Measurements from ENCODE around the gene MAN2B1. TPM values are rescaled to one million over a fixed set of nuclear protein-coding genes. Genes with fewer than 3 reads are reported as not detected.

MAN2B1 gene
- total RNA-seq, 2 donors from 2014 or later, result 111 to 118 TPM

DNA sequence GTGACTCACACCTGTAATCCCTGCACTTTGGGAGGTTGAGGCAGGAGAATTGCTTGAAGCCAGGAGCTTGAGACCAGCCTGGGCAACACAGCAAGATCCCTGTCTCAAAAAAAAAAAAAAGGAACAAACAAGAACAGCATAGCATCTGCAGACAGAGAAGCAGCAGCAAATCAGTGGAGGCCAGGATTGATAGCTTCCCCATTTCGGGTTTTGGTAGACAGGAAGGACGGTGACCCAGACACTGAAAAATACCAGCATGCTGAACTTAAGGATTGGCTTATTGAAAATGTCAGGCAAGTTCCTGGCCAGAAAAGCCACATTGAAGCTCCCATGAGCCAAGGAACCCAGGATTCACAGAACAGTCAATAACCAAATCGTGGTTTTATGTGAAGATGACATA, 58.9 kb downstream of the MAN2B1 start:
- H3K27me3 ChIP-seq (replicated peaks; ENCODE audit: insufficient read depth), result no peaks in the 10 kb centered on the region
- ATAC-seq (ENCODE audit: insufficient number of reproducible peaks, low FRiP score, low read depth) (no peak), DNase-seq (ENCODE audit: low spot score) (no peak)
- peaks cover under 1% of the 10 kb centered on the region for H3K36me3 ChIP-seq
- H3K9me3 ChIP-seq, result no peaks in the 10 kb centered on the region
- TF ChIP-seq, protein P1, sequence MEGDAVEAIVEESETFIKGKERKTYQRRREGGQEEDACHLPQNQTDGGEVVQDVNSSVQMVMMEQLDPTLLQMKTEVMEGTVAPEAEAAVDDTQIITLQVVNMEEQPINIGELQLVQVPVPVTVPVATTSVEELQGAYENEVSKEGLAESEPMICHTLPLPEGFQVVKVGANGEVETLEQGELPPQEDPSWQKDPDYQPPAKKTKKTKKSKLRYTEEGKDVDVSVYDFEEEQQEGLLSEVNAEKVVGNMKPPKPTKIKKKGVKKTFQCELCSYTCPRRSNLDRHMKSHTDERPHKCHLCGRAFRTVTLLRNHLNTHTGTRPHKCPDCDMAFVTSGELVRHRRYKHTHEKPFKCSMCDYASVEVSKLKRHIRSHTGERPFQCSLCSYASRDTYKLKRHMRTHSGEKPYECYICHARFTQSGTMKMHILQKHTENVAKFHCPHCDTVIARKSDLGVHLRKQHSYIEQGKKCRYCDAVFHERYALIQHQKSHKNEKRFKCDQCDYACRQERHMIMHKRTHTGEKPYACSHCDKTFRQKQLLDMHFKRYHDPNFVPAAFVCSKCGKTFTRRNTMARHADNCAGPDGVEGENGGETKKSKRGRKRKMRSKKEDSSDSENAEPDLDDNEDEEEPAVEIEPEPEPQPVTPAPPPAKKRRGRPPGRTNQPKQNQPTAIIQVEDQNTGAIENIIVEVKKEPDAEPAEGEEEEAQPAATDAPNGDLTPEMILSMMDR (IDR thresholded peaks at IDR 0.05), result no peak
- no peak overlapping the region for H3K4me3 ChIP-seq
- H3K27ac ChIP-seq, result no peak overlapping the region
- H3K4me1 ChIP-seq (ENCODE audit: control insufficient read depth in 1 of 2, low read depth in 2 of 2), result peaks cover 14 to 21% of the 10 kb centered on the region in 2 donors

DNA sequence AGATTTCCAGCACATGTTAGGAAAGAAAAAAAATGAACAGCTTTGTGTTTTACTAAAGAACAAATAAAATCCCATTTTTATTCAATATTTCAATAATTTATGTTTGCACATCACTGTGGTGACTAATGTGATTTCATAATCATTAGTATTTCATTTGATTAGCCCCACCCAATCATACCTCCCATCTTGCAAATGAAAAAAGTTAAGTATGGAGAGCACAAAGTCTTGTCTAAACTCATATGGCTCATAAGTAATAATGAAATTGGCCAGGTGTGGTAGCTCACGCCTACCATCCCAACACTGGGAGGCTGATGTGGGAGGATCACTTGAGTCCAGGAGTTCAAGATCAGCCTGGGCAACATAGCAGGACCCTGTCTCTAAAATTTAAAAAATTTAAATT, 59.7 kb downstream of the MAN2B1 start:
- TF ChIP-seq, protein P1 (IDR thresholded peaks at IDR 0.05), result no peak
- H3K27ac ChIP-seq, result no peak overlapping the region
- no peak overlapping the region for H3K4me3 ChIP-seq
- ATAC-seq (ENCODE audit: insufficient number of reproducible peaks, low FRiP score, low read depth), result no peak
- H3K9me3 ChIP-seq, result no peaks in the 10 kb centered on the region
- DNase-seq (ENCODE audit: low spot score), result no peak
- H3K4me1 ChIP-seq (ENCODE audit: control insufficient read depth in 1 of 2, low read depth in 2 of 2), result peaks cover 11 to 14% of the 10 kb centered on the region in 2 donors
- no peaks in the 10 kb centered on the region for H3K27me3 ChIP-seq (replicated peaks; ENCODE audit: insufficient read depth)
- H3K36me3 ChIP-seq, result peaks cover 2% of the 10 kb centered on the region

DNA sequence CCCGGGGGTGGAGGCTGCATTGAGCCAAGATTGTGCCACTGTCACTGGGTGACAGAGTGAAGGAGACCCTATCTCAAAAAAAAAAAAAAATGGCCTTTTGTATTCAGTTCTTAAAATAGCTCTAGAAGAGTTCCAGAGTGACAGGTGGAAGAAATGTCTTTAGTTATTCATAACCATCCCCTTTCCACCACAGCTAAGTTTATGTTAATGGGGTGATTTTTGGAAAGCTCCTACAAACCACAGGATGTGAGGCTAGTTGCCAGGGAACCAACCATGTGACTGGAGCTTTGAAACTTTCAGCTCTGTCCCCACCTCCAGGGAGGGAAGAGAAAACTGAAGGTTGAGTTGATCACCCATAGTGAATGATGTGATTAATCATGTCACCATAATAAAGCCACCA, 62.8 kb downstream of the MAN2B1 start:
- Histone ChIP-seq H3K27me3 (replicated peaks; ENCODE audit: insufficient read depth) (no peaks in the 10 kb centered on the region), H3K9me3 (no peaks in the 10 kb centered on the region), H3K4me1 (ENCODE audit: control insufficient read depth in 1 of 2, low read depth in 2 of 2) (no peaks in the 10 kb centered on the region), H3K36me3 (peaks cover 5% of the 10 kb centered on the region), H3K27ac (no peak overlapping the region), H3K4me3 (no peak overlapping the region)
- ATAC-seq (ENCODE audit: insufficient number of reproducible peaks, low FRiP score, low read depth) (no peak), DNase-seq (ENCODE audit: low spot score) (no peak)
- TF ChIP-seq, protein P1 (IDR thresholded peaks at IDR 0.05), result no peak

DNA sequence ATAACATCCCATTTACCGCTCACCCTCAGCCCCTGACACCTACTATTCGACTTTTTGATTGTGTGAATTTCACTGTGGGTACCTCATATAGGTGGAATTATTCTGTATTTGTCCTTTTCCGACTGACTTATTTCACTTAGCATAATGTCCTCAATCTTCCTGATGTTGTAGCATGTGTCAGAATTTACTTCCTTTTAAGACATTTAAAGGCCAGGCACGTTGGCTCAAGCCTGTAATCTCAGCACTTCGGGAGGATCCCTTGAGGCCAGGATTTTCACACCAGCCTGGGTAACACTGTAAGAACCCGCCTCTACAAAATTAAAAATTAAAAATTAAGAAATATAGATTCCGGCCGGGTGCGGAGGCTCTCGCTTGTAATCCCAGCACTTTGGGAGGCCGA, 68.9 kb downstream of the MAN2B1 start:
- Histone ChIP-seq H3K27ac (no peak overlapping the region), H3K4me1 (ENCODE audit: control insufficient read depth in 1 of 2, low read depth in 2 of 2) (no peaks in the 10 kb centered on the region), H3K27me3 (replicated peaks; ENCODE audit: insufficient read depth) (no peaks in the 10 kb centered on the region), H3K36me3 (peaks cover 11% of the 10 kb centered on the region), H3K4me3 (no peak overlapping the region), H3K9me3 (no peaks in the 10 kb centered on the region)
- TF ChIP-seq, protein P1 (IDR thresholded peaks at IDR 0.05), result no peak
- ATAC-seq (ENCODE audit: insufficient number of reproducible peaks, low FRiP score, low read depth) (no peak), DNase-seq (ENCODE audit: low spot score) (no peak)

DNA sequence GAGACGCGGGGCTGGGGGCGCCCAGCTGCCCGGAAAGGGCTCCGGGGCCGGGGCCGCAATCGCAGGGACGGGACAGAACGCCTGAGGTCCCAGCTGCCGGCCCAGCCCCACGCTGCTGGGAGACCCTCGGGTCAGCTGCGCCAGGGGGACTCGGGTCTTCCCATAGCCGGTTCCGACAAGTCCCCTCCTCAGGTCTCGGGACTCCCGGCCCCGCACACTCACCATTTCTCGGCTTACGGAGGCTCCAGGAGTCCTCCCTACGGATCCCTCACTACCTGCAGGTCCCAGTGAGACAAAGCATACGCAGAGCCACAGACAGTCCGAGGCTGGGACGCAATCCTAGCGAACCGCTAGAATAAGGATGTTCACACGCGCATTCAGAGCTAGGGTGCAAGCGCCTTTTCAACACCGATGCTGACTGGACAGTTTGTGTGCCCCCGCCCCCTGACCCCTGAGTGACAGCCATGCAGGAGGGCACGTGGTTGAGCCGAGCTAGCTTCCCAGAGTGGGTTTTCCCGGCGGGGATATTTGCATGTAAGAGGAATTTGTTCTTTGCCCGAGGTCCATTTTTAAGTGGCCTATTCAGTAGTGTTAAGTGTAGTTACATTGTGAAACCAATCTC, 69.5 kb downstream of the MAN2B1 start:
- H3K27me3 ChIP-seq (replicated peaks; ENCODE audit: insufficient read depth), result no peaks in the 10 kb centered on the region
- no peak overlapping the region for H3K4me3 ChIP-seq
- H3K9me3 ChIP-seq, result no peaks in the 10 kb centered on the region
- ATAC-seq (ENCODE audit: insufficient number of reproducible peaks, low FRiP score, low read depth), result no peak
- TF ChIP-seq, protein P1 (IDR thresholded peaks at IDR 0.05), result no peak
- peaks cover 9% of the 10 kb centered on the region for H3K36me3 ChIP-seq
- DNase-seq (ENCODE audit: low spot score), result no peak
- H3K4me1 ChIP-seq (ENCODE audit: control insufficient read depth in 1 of 2, low read depth in 2 of 2), result no peaks in the 10 kb centered on the region
- H3K27ac ChIP-seq, result no peak overlapping the region

Other genes with a start within 250 kb of the MAN2B1 start
- gene ZNF443, start 225.7 kb downstream of the MAN2B1 start, total RNA-seq, result 1 to 10 TPM; 2.4 to 3.4 TPM
- gene ZNF709, start 181.9 kb downstream of the MAN2B1 start, total RNA-seq, result 1 to 10 TPM; 1.4 to 3.5 TPM
- gene ZNF564, start 115.3 kb downstream of the MAN2B1 start, total RNA-seq, result 10 to 100 TPM; 11.6 to 21.7 TPM
- gene ZNF490, start 55.9 kb downstream of the MAN2B1 start, total RNA-seq, result 1 to 10 TPM; 3.4 to 8.1 TPM
- 10 to 100 TPM; 26.0 to 32.4 TPM for gene ZNF791, start 55.8 kb downstream of the MAN2B1 start, total RNA-seq
- gene WDR83, start 65 bp upstream of the MAN2B1 start, total RNA-seq, result 10 to 100 TPM; 12.1 to 16.2 TPM
- 100 to 1,000 TPM; 101 to 114 TPM for gene DHPS, start 15.1 kb upstream of the MAN2B1 start, total RNA-seq
- not detected for gene GNG14, start 21.3 kb upstream of the MAN2B1 start, total RNA-seq
- 1 to 10 TPM; 3.0 to 3.9 TPM for gene FBXW9, start 29.9 kb upstream of the MAN2B1 start, total RNA-seq
- gene TNPO2, start 57.2 kb upstream of the MAN2B1 start, total RNA-seq, result 10 to 100 TPM; 79.0 to 88.9 TPM
- gene TRIR, start 67.9 kb upstream of the MAN2B1 start, total RNA-seq, result 100 to 1,000 TPM; 252 to 308 TPM
- gene GET3, start 70.8 kb upstream of the MAN2B1 start, total RNA-seq, result 10 to 100 TPM; 30.7 to 50.0 TPM
- not detected for gene BEST2, start 85.0 kb upstream of the MAN2B1 start, total RNA-seq
- gene HOOK2, start 108.8 kb upstream of the MAN2B1 start, total RNA-seq, result 100 to 1,000 TPM in 1 of 2 donors, 10 to 100 TPM in 1; 22.6 to 102 TPM
- 1,000 to 10,000 TPM in 1 of 2 donors, 100 to 1,000 TPM in 1; 698 to 2,087 TPM for gene JUNB, start 124.7 kb upstream of the MAN2B1 start, total RNA-seq
- gene PRDX2, start 135.1 kb upstream of the MAN2B1 start, total RNA-seq, result 100 to 1,000 TPM; 107 to 235 TPM
- gene THSD8, start 135.3 kb upstream of the MAN2B1 start, total RNA-seq, result not detected
- 1 to 10 TPM; 3.0 to 7.9 TPM for gene RNASEH2A, start 139.8 kb upstream of the MAN2B1 start, total RNA-seq
- not detected for gene RTBDN, start 167.8 kb upstream of the MAN2B1 start, total RNA-seq
- not detected for gene MAST1, start 171.8 kb upstream of the MAN2B1 start, total RNA-seq
- gene DNASE2, start 214.7 kb upstream of the MAN2B1 start, total RNA-seq, result 10 to 100 TPM; 24.0 to 53.3 TPM
- gene KLF1, start 220.5 kb upstream of the MAN2B1 start, total RNA-seq, result not detected
- 10 to 100 TPM; 30.2 to 60.7 TPM for gene GCDH, start 224.4 kb upstream of the MAN2B1 start, total RNA-seq